Pancreas (tissue), 10 donors: ENCODE data around the gene CGN. TPM values are rescaled to one million over a fixed set of nuclear protein-coding genes. Genes with fewer than 3 reads are reported as not detected.

Experiments used
- ATAC-seq, 4 donors: fragments of 200-7000 bp; cut with Tn5 transposase; one replicate each; pipeline versions ENCODE4 v1.8.0 to v1.9.1; 2020; ENCODE audit warnings: mild to moderate bottlenecking in 4 of 4, moderate library complexity in 4 of 4
- DNase-seq, 6 donors: peaks; one replicate each; pipeline ENCODE4 v3.0.0-alpha.2; 2020
- FAIRE-seq: peaks from 2 replicates; lab custom pipeline; 2012; peaks lifted over from hg19 to GRCh38; lab: Jason Lieb, UNC
- H3K27ac ChIP-seq, 4 donors: fragments of 200-600 bp; sonication (generic); 1 replicate in 3 of 4; 2 replicates in 1 of 4; pipeline versions ENCODE4 v1.5.0 to v1.8.0; 2020
- H3K27me3 ChIP-seq, 4 donors: fragments of 200-600 bp; one replicate each; pipeline ENCODE4 v1.8.0; 2021
- H3K36me3 ChIP-seq, 3 donors: fragments of 200-600 bp; sonication (generic) in 1 of 3; one replicate each; pipeline versions ENCODE4 v1.5.0 to v1.8.0; 2020 to 2021
- H3K4me1 ChIP-seq, 3 donors: fragments of 200-600 bp; one replicate each; pipeline ENCODE4 v1.8.0; 2021
- H3K4me3 ChIP-seq, 4 donors: fragments of 200-600 bp; sonication (generic) in 2 of 4; one replicate each; pipeline versions ENCODE4 v1.5.0 to v1.8.0; 2020 to 2021
- H3K9me3 ChIP-seq, 4 donors: fragments of 200-600 bp; one replicate each; pipeline ENCODE4 v1.8.0; 2021
- WGBS, 2 donors: extraction: QIAGEN DNeasy Blood & Tissue Kit; methylation state at CpG; one replicate each; pipeline ENCODE4 v1.1.7; 2013; 5-methylcytosine and 5-hydroxymethylcytosine counted together
- intact Hi-C, 3 donors: fragments of 100-400 bp; cut with DNase I; formaldehyde crosslinking; loops; one replicate each; pipeline versions ENCODE4 v1.11.1 to v1.14.2; 2022
- polyA plus RNA-seq, 2 donors: library from polyadenylated mRNA; stranded (reverse); fragments of 200-250 nt; gene quantifications; one replicate each; pipeline ENCODE4 v1.2.3, GENCODE V29; 2013
- total RNA-seq, 6 donors: library from RNA; stranded (reverse); fragmentation: NEBNext Ultra II Directional in 4 of 6; extraction: Animal tissue kit (Norgen Biotek cat#: 25700) in 4 of 6; gene quantifications; one replicate each; pipeline versions ENCODE4 v1.2.1 to v1.2.4, GENCODE V29; 2021 to 2023
- TF ChIP-seq, protein P1 (sequence below), 4 donors: fragments of 200-600 bp; sonication (generic) in 3 of 4; IDR thresholded peaks; one replicate each; pipeline versions ENCODE4 v1.5.0 to v1.8.0; 2021; ENCODE audit warnings: antibody characterized with exemption in 4 of 4
- donor health status: healthy with polysubstance abuse.
- donor health status: DM: no; HTN: no; CAD: no; lungs with moderate emphysema.
- donor health status: DM: no; HTN: no; CAD: no.
- donor health status: control.
- donor health status: control.
- donor health status: Bipolar disorder and iron deficiency.
- donor health status: DM: yes; HTN: yes; CAD: no.
- donor health status: DM: no; HTN: no; CAD: no.
- donor health status: DM: no; HTN: no; CAD: no.
- donor health status: DM: yes; HTN: yes; CAD: no.

CGN gene
- total and polyA plus RNA-seq, 8 donors = 26.9 to 63.2 (median 40.3) TPM

GRCh38 chr1:151509350-151510019, 1.7 kb upstream of the CGN start:
- intact Hi-C loops = no loop called here
- H3K27ac ChIP-seq = no peak overlapping the region
- no peak overlapping the region for H3K4me3 ChIP-seq
- H3K36me3 ChIP-seq = no peaks in the 10 kb centered on the region
- WGBS, 2 donors = 86 to 87% methylated on average over 15 of the region's 15 CpGs
- DNase-seq = no peak
- no peaks in the 10 kb centered on the region for H3K9me3 ChIP-seq
- TF ChIP-seq, protein P1, sequence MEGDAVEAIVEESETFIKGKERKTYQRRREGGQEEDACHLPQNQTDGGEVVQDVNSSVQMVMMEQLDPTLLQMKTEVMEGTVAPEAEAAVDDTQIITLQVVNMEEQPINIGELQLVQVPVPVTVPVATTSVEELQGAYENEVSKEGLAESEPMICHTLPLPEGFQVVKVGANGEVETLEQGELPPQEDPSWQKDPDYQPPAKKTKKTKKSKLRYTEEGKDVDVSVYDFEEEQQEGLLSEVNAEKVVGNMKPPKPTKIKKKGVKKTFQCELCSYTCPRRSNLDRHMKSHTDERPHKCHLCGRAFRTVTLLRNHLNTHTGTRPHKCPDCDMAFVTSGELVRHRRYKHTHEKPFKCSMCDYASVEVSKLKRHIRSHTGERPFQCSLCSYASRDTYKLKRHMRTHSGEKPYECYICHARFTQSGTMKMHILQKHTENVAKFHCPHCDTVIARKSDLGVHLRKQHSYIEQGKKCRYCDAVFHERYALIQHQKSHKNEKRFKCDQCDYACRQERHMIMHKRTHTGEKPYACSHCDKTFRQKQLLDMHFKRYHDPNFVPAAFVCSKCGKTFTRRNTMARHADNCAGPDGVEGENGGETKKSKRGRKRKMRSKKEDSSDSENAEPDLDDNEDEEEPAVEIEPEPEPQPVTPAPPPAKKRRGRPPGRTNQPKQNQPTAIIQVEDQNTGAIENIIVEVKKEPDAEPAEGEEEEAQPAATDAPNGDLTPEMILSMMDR (IDR thresholded peaks at IDR 0.05) = no peak
- FAIRE-seq = no peak
- H3K4me1 ChIP-seq = peaks cover 4 to 11% (median 7%) of the 10 kb centered on the region in 3 donors
- no peak for ATAC-seq
- no peaks in the 10 kb centered on the region for H3K27me3 ChIP-seq

- WGBS, 2 donors = 36 to 41% methylated on average over 9 of the region's 9 CpGs
- no peaks in the 10 kb centered on the region for H3K36me3 ChIP-seq
- DNase-seq (no peak), FAIRE-seq (no peak), ATAC-seq (no peak)
- no peak overlapping the region for H3K4me3 ChIP-seq
- H3K27me3 ChIP-seq = no peaks in the 10 kb centered on the region
- H3K27ac ChIP-seq = no peak overlapping the region
- peaks cover 9 to 16% (median 13%) of the 10 kb centered on the region in 3 donors for H3K4me1 ChIP-seq
- TF ChIP-seq, protein P1 (IDR thresholded peaks at IDR 0.05) = no peak
- intact Hi-C loops = no loop called here
- H3K9me3 ChIP-seq = no peaks in the 10 kb centered on the region
Measured at GRCh38 chr1:151510020-151510405, 1.2 kb upstream of the CGN start.

DNA sequence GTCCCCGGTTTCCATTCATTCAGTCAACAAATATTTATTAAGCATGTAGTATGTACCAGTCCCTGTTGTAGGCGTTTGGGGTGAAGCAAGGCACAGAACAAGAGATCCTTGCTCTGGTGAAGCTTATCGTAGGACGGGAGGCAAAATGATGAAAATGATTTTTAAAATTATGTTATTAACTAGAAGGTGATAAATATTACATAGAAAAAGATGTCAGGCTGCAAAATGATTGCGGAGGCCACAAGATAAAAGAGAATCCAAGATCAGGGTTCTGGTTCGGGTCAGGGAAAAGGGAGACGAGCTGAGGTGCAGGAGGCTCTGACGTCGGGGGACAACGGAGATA, 602 bp upstream of the CGN start:
- DNase-seq (no peak), FAIRE-seq (no peak), ATAC-seq (no peak)
- intact Hi-C loops = no loop called here
- Histone ChIP-seq H3K4me3 (peak overlapping the region; percentile 56 to 82 (median 78)), H3K27me3 (no peaks in the 10 kb centered on the region), H3K36me3 (no peaks in the 10 kb centered on the region), H3K4me1 (peaks cover 11 to 20% (median 18%) of the 10 kb centered on the region in 3 donors), H3K9me3 (no peaks in the 10 kb centered on the region), H3K27ac (peak overlapping the region; percentile 28 to 98 (median 94))
- WGBS, 2 donors = 8% methylated on average over 10 of the region's 10 CpGs
- TF ChIP-seq, protein P1 (IDR thresholded peaks at IDR 0.05) = no peak

DNA sequence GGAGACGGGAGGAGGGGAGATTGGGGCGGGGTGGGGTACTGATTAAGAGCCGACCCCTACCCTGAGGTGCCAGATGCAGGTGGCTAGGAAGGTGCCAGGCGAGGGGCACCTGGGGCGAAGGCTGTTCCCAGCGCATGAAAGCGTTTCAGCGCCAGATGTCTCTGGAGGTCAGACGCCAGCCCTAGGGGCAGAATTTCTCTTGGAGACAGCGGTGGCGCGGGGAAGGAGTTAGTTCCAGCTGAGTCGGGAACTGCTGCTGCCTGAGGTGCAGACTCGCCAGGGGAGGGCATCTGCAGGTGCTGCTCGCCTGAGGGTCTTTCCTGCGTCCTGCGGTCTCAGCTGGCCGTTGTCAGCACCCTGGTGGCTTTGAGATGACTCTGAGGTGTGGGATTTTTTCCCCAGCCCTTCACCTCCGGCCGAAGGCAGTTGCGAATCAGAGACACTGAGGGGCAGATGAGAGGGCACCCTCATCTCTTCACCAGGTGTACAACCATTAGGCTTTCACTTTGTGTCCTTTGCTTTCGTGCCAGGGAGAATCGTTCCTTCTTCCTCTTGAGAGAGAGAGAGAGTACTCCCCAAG, 539 bp downstream of the CGN start:
- WGBS, 2 donors = 0% methylated on average over 23 of the region's 23 CpGs

More for the DNA sequence above, 539 bp downstream of the CGN start:
- DNase-seq (peak; percentile 61 to 87 (median 66)), FAIRE-seq (no peak), ATAC-seq (peak; percentile 25 to 55 (median 38))
- peak overlapping the region; percentile 56 to 82 (median 78) for H3K4me3 ChIP-seq
- peak overlapping the region; percentile 90 to 98 (median 94) for H3K27ac ChIP-seq
- no peaks in the 10 kb centered on the region for H3K9me3 ChIP-seq
- peaks cover 11 to 29% (median 28%) of the 10 kb centered on the region in 3 donors for H3K4me1 ChIP-seq
- no peaks in the 10 kb centered on the region for H3K27me3 ChIP-seq
- intact Hi-C loops = no loop called here
- H3K36me3 ChIP-seq = no peaks in the 10 kb centered on the region
- TF ChIP-seq, protein P1 (IDR thresholded peaks at IDR 0.05) = no peak
